Measurements from ENCODE around the gene RUNX1. TPM values are rescaled to one million over a fixed set of nuclear protein-coding genes. Genes with fewer than 3 reads are reported as not detected.

RUNX1 gene
- total and polyA plus RNA-seq, 7 experiments from 2014 or later = 27.9 to 154 (median 85.1) TPM

DNA sequence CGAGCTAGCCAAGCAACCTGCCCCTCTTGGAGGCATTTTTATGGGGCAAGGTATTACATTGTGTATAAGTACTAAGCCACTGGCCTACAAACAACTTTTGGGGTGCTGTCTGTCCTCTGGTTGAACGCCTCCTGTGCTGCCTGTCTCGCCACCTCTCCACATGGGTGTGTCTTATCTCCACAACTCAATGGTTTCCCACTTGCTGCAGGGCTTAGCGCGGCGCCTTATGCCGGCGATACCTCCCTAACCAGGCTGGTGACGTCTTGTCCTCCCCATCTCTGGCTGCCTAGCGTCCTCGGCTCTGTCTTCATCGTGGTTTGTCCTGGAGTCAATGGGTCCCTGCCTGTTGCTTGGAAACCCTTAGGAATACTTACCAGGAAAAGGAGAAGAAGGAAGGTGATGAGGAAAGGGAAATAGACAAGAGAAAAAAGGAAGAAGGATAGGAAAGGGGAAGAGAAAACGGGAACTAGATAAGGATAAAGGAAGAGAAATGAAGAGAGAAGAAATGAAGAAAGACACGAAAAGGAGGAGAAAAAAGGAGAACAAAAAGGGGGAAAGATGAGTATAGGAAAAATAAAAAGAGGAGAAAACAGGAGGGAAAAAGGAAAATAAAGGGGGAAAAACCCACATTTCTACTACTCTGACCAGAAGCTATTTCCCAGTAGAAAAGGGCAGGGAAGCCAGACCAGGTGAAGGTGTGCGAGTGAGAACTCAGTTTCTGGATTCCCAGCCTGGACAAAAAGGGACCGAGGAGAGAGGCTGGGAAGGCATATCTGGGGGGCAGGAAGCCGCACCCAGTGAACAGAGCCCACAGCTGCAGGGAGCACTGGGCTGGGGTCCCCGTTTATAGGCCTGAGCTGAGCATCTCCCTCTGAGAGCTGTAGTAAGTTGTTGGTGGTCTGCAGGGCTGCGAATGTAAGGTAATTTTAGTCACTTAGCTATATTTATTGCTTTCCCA, 294.1 kb downstream of the RUNX1 start:
- H3K36me3 ChIP-seq (ENCODE audit: control insufficient read depth in 2 of 3, insufficient read depth in 3 of 3, low read length in 3 of 3) = no peaks in the 10 kb centered on the region
- H3K4me1 ChIP-seq (ENCODE audit: control insufficient read depth in 2 of 2, insufficient read depth in 2 of 2, low read length in 2 of 2) = no peaks in the 10 kb centered on the region
- Mint-ChIP-seq H3K4me3 (no peak overlapping the region), H3K36me3 (no peaks in the 10 kb centered on the region), H3K4me1 (no peaks in the 10 kb centered on the region), H3K9me3 (peaks cover 0 to 1% (median 0%) of the 10 kb centered on the region in 11 donors), H3K27me3 (peaks cover 12 to 30% (median 19%) of the 10 kb centered on the region in 5 donors), H3K27ac (no peak overlapping the region)
- H3K4me3 ChIP-seq (ENCODE audit: low read length) = no peak overlapping the region
- intact Hi-C loops (cut with micrococcal nuclease) = no loop called here
- no peak for DNase-seq
- no peaks in the 10 kb centered on the region for H3K9me3 ChIP-seq (ENCODE audit: control insufficient read depth in 2 of 3, low read length in 3 of 3)
- ATAC-seq = no peak
- no peak overlapping the region for H3K27ac ChIP-seq (ENCODE audit: low read depth, low read length)
- POLR2A ChIA-PET = no interaction called here
- CTCF ChIA-PET = no interaction called here
- H3K27me3 ChIP-seq (ENCODE audit: control insufficient read depth in 2 of 2, insufficient read depth in 2 of 2, low read length in 2 of 2) = no peaks in the 10 kb centered on the region

- ChIA-PET POLR2A (no interaction called here), CTCF (no interaction called here)
- intact Hi-C loops (cut with micrococcal nuclease) = loop anchor here (5.0 kb wide), 2 partner anchors 298 to 303 kb away; partner anchors contain the start of gene RUNX1 (in 1 of the 2)
- no peaks in the 10 kb centered on the region for H3K36me3 Mint-ChIP-seq
- Histone ChIP-seq H3K4me3 (ENCODE audit: low read length) (no peak overlapping the region), H3K36me3 (ENCODE audit: control insufficient read depth in 2 of 3, insufficient read depth in 3 of 3, low read length in 3 of 3) (no peaks in the 10 kb centered on the region), H3K9me3 (ENCODE audit: control insufficient read depth in 2 of 3, low read length in 3 of 3) (no peaks in the 10 kb centered on the region), H3K4me1 (ENCODE audit: control insufficient read depth in 2 of 2, insufficient read depth in 2 of 2, low read length in 2 of 2) (no peaks in the 10 kb centered on the region), H3K27me3 (ENCODE audit: control insufficient read depth in 2 of 2, insufficient read depth in 2 of 2, low read length in 2 of 2) (no peaks in the 10 kb centered on the region), H3K27ac (ENCODE audit: low read depth, low read length) (no peak overlapping the region)
- no peak for ATAC-seq
- H3K4me3 Mint-ChIP-seq = no peak overlapping the region
- DNase-seq = no peak
- H3K9me3 Mint-ChIP-seq = peaks cover 0 to 1% (median 0%) of the 10 kb centered on the region in 11 donors
- H3K4me1 Mint-ChIP-seq = peaks cover 0 to 5% (median 4%) of the 10 kb centered on the region in 7 donors
- peaks cover 0 to 26% (median 13%) of the 10 kb centered on the region in 5 donors for H3K27me3 Mint-ChIP-seq
- H3K27ac Mint-ChIP-seq = no peak overlapping the region
Measured at GRCh38 chr21:34748862-34749261, 300.2 kb downstream of the RUNX1 start.

DNA sequence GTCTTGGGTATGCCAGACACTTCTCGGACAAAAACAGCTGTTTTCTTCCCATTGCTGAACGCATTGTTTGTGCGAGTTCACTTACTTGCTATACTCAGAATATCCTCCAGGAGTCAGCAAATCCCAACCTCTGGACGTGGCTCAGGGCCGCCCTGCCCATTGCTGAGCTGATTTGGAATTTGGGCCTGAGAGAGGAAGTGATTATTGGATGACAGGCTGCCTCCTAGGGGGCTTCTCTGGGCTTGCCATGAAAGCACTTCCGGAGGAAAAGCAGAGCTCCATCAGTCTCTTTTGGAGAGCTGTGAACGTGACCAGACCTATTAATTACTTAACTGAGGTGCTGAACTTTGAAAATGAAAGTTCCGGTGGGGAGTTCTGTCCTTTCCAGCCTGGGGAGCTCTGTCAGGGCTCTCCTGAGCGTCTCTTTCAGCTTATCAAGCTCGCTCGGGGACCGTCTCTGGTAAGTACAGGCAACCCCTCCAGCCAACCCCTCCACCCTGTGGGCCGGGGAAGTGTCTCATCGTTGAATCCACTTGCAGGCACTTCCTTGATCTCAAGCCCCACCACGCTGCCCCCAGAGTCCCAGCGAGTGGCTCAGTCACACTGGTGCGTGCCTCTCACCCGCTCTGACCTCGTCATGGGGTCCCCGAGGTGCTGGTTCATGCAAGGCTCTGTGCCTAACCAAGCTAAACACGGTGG, 303.4 kb downstream of the RUNX1 start:
- Mint-ChIP-seq H3K27me3 (peaks cover 0 to 19% (median 4%) of the 10 kb centered on the region in 5 donors), H3K4me1 (peaks cover 0 to 5% (median 4%) of the 10 kb centered on the region in 7 donors), H3K36me3 (no peaks in the 10 kb centered on the region), H3K9me3 (no peaks in the 10 kb centered on the region), H3K27ac (no peak overlapping the region), H3K4me3 (peak overlapping the region; percentile 25 to 75 (median 60))
- peak; percentile 27 to 65 (median 49) for DNase-seq
- H3K36me3 ChIP-seq (ENCODE audit: control insufficient read depth in 2 of 3, insufficient read depth in 3 of 3, low read length in 3 of 3) = no peaks in the 10 kb centered on the region
- H3K27ac ChIP-seq (ENCODE audit: low read depth, low read length) = no peak overlapping the region
- H3K4me1 ChIP-seq (ENCODE audit: control insufficient read depth in 2 of 2, insufficient read depth in 2 of 2, low read length in 2 of 2) = no peaks in the 10 kb centered on the region
- H3K27me3 ChIP-seq (ENCODE audit: control insufficient read depth in 2 of 2, insufficient read depth in 2 of 2, low read length in 2 of 2) = no peaks in the 10 kb centered on the region
- H3K9me3 ChIP-seq (ENCODE audit: control insufficient read depth in 2 of 3, low read length in 3 of 3) = no peaks in the 10 kb centered on the region
- peak; percentile 92 for ATAC-seq
- POLR2A ChIA-PET = interaction anchor here (1.3 kb wide), 1 partner anchor 654 kb away, joined by 4 read pairs; no protein-coding TSS in a partner anchor
- CTCF ChIA-PET = interaction anchor here (0.6 to 3.2 kb wide), 14 partner anchors 13 to 1282 kb away, joined by 3 to 32 read pairs (median 4); no protein-coding TSS in a partner anchor
- intact Hi-C loops (cut with micrococcal nuclease) = loop anchor here (1.0 to 5.0 kb wide), 11 partner anchors 52 to 1283 kb away; partner anchors contain the start of gene RUNX1 (in 1 of the 2)
- no peak overlapping the region for H3K4me3 ChIP-seq (ENCODE audit: low read length)

- H3K9me3 Mint-ChIP-seq = peaks cover 0 to 2% (median 0%) of the 10 kb centered on the region in 11 donors
- no peak for DNase-seq
- ChIA-PET POLR2A (interaction anchor here (0.6 to 1.3 kb wide), 2 partner anchors 99 to 655 kb away, joined by 3 to 4 read pairs; no protein-coding TSS in a partner anchor), CTCF (interaction anchor here (0.8 to 3.2 kb wide), 6 partner anchors 14 to 1094 kb away, joined by 3 to 32 read pairs (median 6); no protein-coding TSS in a partner anchor)
- no peak overlapping the region for H3K4me3 Mint-ChIP-seq
- Histone ChIP-seq H3K9me3 (ENCODE audit: control insufficient read depth in 2 of 3, low read length in 3 of 3) (no peaks in the 10 kb centered on the region), H3K36me3 (ENCODE audit: control insufficient read depth in 2 of 3, insufficient read depth in 3 of 3, low read length in 3 of 3) (no peaks in the 10 kb centered on the region), H3K27me3 (ENCODE audit: control insufficient read depth in 2 of 2, insufficient read depth in 2 of 2, low read length in 2 of 2) (no peaks in the 10 kb centered on the region), H3K27ac (ENCODE audit: low read depth, low read length) (no peak overlapping the region), H3K4me3 (ENCODE audit: low read length) (no peak overlapping the region), H3K4me1 (ENCODE audit: control insufficient read depth in 2 of 2, insufficient read depth in 2 of 2, low read length in 2 of 2) (no peaks in the 10 kb centered on the region)
- intact Hi-C loops (cut with micrococcal nuclease) = loop anchor here (1.0 to 5.0 kb wide), 11 partner anchors 52 to 1284 kb away; partner anchors contain the start of gene RUNX1 (in 1 of the 2)
- H3K36me3 Mint-ChIP-seq = no peaks in the 10 kb centered on the region
- H3K27me3 Mint-ChIP-seq = peaks cover 0 to 17% (median 4%) of the 10 kb centered on the region in 5 donors
- no peak overlapping the region for H3K27ac Mint-ChIP-seq
- peaks cover 0 to 5% (median 4%) of the 10 kb centered on the region in 7 donors for H3K4me1 Mint-ChIP-seq
- no peak for ATAC-seq
Measured at GRCh38 chr21:34744801-34745200, 304.3 kb downstream of the RUNX1 start.

GRCh38 chr21:34743831-34744230, 305.3 kb downstream of the RUNX1 start:
- ATAC-seq (no peak), DNase-seq (no peak)
- H3K4me1 ChIP-seq (ENCODE audit: control insufficient read depth in 2 of 2, insufficient read depth in 2 of 2, low read length in 2 of 2) = no peaks in the 10 kb centered on the region
- peaks cover 0 to 2% (median 0%) of the 10 kb centered on the region in 11 donors for H3K9me3 Mint-ChIP-seq
- H3K4me3 Mint-ChIP-seq = no peak overlapping the region
- H3K27me3 ChIP-seq (ENCODE audit: control insufficient read depth in 2 of 2, insufficient read depth in 2 of 2, low read length in 2 of 2) = no peaks in the 10 kb centered on the region
- no peaks in the 10 kb centered on the region for H3K36me3 ChIP-seq (ENCODE audit: control insufficient read depth in 2 of 3, insufficient read depth in 3 of 3, low read length in 3 of 3)
- H3K9me3 ChIP-seq (ENCODE audit: control insufficient read depth in 2 of 3, low read length in 3 of 3) = no peaks in the 10 kb centered on the region
- peaks cover 0 to 5% (median 4%) of the 10 kb centered on the region in 7 donors for H3K4me1 Mint-ChIP-seq
- ChIA-PET CTCF (interaction anchor here (0.6 to 3.2 kb wide), 8 partner anchors 51 to 1220 kb away, joined by 3 to 32 read pairs (median 3); no protein-coding TSS in a partner anchor), POLR2A (no interaction called here)
- H3K4me3 ChIP-seq (ENCODE audit: low read length) = no peak overlapping the region
- H3K27ac ChIP-seq (ENCODE audit: low read depth, low read length) = no peak overlapping the region
- H3K27ac Mint-ChIP-seq = no peak overlapping the region
- no peaks in the 10 kb centered on the region for H3K36me3 Mint-ChIP-seq
- intact Hi-C loops (cut with micrococcal nuclease) = loop anchor here (2.0 kb wide), 2 partner anchors 143 to 765 kb away; no protein-coding TSS in a partner anchor
- H3K27me3 Mint-ChIP-seq = peaks cover 0 to 13% (median 4%) of the 10 kb centered on the region in 5 donors

DNA sequence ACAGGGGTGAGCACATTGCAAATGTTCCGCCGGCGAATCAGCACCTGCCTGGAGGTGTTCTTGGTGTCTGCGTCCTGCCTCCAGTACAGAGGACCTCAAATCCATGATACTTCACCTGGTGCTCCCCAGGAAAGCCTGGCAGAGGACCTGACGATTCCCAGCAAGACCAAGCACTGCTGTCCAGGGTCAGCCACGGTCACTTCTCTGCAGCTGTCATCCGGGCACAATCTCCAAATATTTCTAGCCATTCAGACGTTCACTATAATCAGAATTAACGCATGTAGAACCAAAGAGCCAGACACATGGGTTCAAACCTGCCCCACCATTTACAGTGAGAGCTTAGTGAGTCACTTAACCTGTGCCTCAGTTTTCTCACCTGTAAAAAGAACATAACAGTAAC, 305.8 kb downstream of the RUNX1 start:
- Histone ChIP-seq H3K27ac (ENCODE audit: low read depth, low read length) (no peak overlapping the region), H3K4me3 (ENCODE audit: low read length) (no peak overlapping the region), H3K4me1 (ENCODE audit: control insufficient read depth in 2 of 2, insufficient read depth in 2 of 2, low read length in 2 of 2) (no peaks in the 10 kb centered on the region), H3K9me3 (ENCODE audit: control insufficient read depth in 2 of 3, low read length in 3 of 3) (no peaks in the 10 kb centered on the region), H3K27me3 (ENCODE audit: control insufficient read depth in 2 of 2, insufficient read depth in 2 of 2, low read length in 2 of 2) (no peaks in the 10 kb centered on the region), H3K36me3 (ENCODE audit: control insufficient read depth in 2 of 3, insufficient read depth in 3 of 3, low read length in 3 of 3) (no peaks in the 10 kb centered on the region)
- ChIA-PET POLR2A (no interaction called here), CTCF (interaction anchor here (0.6 to 2.0 kb wide), 3 partner anchors 50 to 646 kb away, joined by 3 to 7 read pairs (median 3); no protein-coding TSS in a partner anchor)
- Mint-ChIP-seq H3K4me1 (peaks cover 0 to 5% (median 4%) of the 10 kb centered on the region in 7 donors), H3K27ac (no peak overlapping the region), H3K36me3 (no peaks in the 10 kb centered on the region), H3K27me3 (peaks cover 0 to 12% (median 4%) of the 10 kb centered on the region in 5 donors), H3K4me3 (no peak overlapping the region), H3K9me3 (peaks cover 0 to 2% (median 0%) of the 10 kb centered on the region in 11 donors)
- ATAC-seq (no peak), DNase-seq (no peak)
- intact Hi-C loops (cut with micrococcal nuclease) = no loop called here

Data from naive thymus-derived CD4-positive, alpha-beta T cell (primary cell).